Suppressor macrophage (primary cell): ENCODE measurements around the gene C2CD5.
"Not testable (repeated sequence)": the region's sequence is repeated elsewhere in the genome, so short reads cannot be mapped to it uniquely, and the experiment has no call there.

Experiments
- DNase-seq, 4 experiments: peaks; one replicate each; pipeline ENCODE4 v3.0.0-alpha.2; 2020 to 2022

C2CD5 gene

GRCh38 chr12:22535038-22535437 is 9.3 kb downstream of the C2CD5 start:
- no peak for DNase-seq

- no peak for DNase-seq
Observed at GRCh38 chr12:22533155-22533554, 11.2 kb downstream of the C2CD5 start.

GRCh38 chr12:22532317-22532716 is 12.0 kb downstream of the C2CD5 start:
- DNase-seq = no peak

GRCh38 chr12:22531205-22531604 is 13.1 kb downstream of the C2CD5 start:
- no peak for DNase-seq

GRCh38 chr12:22529281-22530060 is 14.9 kb downstream of the C2CD5 start:
- DNase-seq = peak in 2 of 4 experiments; percentile 66 to 80

GRCh38 chr12:22527999-22528398 is 16.3 kb downstream of the C2CD5 start:
- DNase-seq = no peak

- DNase-seq = no peak
Observed at GRCh38 chr12:22526836-22527235, 17.5 kb downstream of the C2CD5 start.

GRCh38 chr12:22525426-22525825 is 18.9 kb downstream of the C2CD5 start:
- DNase-seq = no peak

- no peak for DNase-seq
Observed at GRCh38 chr12:22518998-22519397, 25.3 kb downstream of the C2CD5 start.

GRCh38 chr12:22518060-22518719 is 26.2 kb downstream of the C2CD5 start:
- no peak for DNase-seq

GRCh38 chr12:22514875-22515274 is 29.5 kb downstream of the C2CD5 start:
- DNase-seq = no peak

GRCh38 chr12:22505826-22506225 is 38.5 kb downstream of the C2CD5 start:
- no peak for DNase-seq

- no peak for DNase-seq
Observed at GRCh38 chr12:22500100-22500499, 44.2 kb downstream of the C2CD5 start.

- no peak for DNase-seq
Observed at GRCh38 chr12:22499445-22499844, 44.9 kb downstream of the C2CD5 start.

GRCh38 chr12:22494319-22494718 is 50.0 kb downstream of the C2CD5 start:
- DNase-seq = no peak

- DNase-seq = no peak
Observed at GRCh38 chr12:22491034-22491433, 53.3 kb downstream of the C2CD5 start.

GRCh38 chr12:22488478-22488877 is 55.9 kb downstream of the C2CD5 start:
- DNase-seq = no peak

- not testable (repeated sequence) for DNase-seq
Observed at GRCh38 chr12:22487683-22488082, 56.7 kb downstream of the C2CD5 start.

GRCh38 chr12:22481547-22482104 is 62.7 kb downstream of the C2CD5 start:
- no peak for DNase-seq

- DNase-seq = not testable (repeated sequence)
Observed at GRCh38 chr12:22480814-22481213, 63.5 kb downstream of the C2CD5 start.

GRCh38 chr12:22480016-22480415 is 64.3 kb downstream of the C2CD5 start:
- no peak for DNase-seq

GRCh38 chr12:22477894-22478287 is 66.5 kb downstream of the C2CD5 start:
- DNase-seq = no peak

GRCh38 chr12:22477166-22477893 is 67.0 kb downstream of the C2CD5 start:
- peak in 2 of 4 experiments; percentile 1 to 8 for DNase-seq
